ENCODE results near the gene MRTFB.

DNA sequence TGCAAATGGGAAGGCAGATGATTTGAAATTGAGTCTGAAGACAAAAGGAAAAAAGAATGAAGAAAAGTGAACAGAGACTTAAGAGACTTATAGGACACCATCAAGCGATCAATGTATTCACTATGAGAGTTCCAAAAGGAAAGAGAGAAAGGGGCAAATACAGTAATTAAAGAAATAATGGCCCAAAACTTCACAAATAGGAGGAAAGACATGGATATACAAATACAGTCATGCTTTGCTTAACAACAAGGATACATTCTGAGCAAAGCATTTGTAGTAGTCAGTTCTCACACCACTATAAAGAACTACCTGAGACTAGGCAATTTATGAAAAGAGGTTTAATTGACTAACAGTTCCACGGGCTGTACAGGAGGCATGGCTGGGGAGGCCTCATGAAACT, 152.5 kb downstream of the MRTFB start:
- no peak for TF ChIP-seq POLR2AphosphoS5 (IDR thresholded peaks at IDR 0.05)
- no peak for TF ChIP-seq EP300 (IDR thresholded peaks at IDR 0.05)
- TF ChIP-seq POLR2A (IDR thresholded peaks at IDR 0.05) = no peak

Measured in suprapubic skin (tissue), 4 donors.